Rectal smooth muscle tissue (tissue), 1 donor: Measurements from ENCODE around the gene TMOD1.
A peak's percentile ranks its signal among the peaks of the same experiment; 100 is the strongest.

Experiments used
- H3K27ac ChIP-seq: one replicate; pipeline ENCODE4 v1.7.0; 2013; ENCODE audit warnings: low read depth, low read length, inconsistent platforms
- H3K27me3 ChIP-seq: one replicate; pipeline ENCODE4 v1.7.0; 2013; ENCODE audit warnings: low read length; ENCODE audit not compliant: control insufficient read depth, insufficient read depth
- H3K36me3 ChIP-seq: one replicate; pipeline ENCODE4 v1.7.0; 2013; ENCODE audit warnings: low read length; ENCODE audit not compliant: control insufficient read depth, insufficient read depth
- H3K4me1 ChIP-seq: one replicate; pipeline ENCODE4 v1.7.0; 2013; ENCODE audit warnings: low read length; ENCODE audit not compliant: control insufficient read depth, insufficient read depth
- H3K4me3 ChIP-seq: one replicate; pipeline ENCODE4 v1.7.0; 2013; ENCODE audit warnings: low read length
- H3K9ac ChIP-seq: one replicate; pipeline ENCODE4 v1.7.0; 2013; ENCODE audit warnings: low read length

Gene TMOD1

GRCh38 chr9:97526895-97527575 is 25.6 kb downstream of the TMOD1 start:
- no peaks in the 10 kb centered on the region for H3K27me3 ChIP-seq

GRCh38 chr9:97527626-97528528 is 26.4 kb downstream of the TMOD1 start:
- no peaks in the 10 kb centered on the region for H3K27me3 ChIP-seq
- no peak overlapping the region for H3K4me3 ChIP-seq
- no peaks in the 10 kb centered on the region for H3K36me3 ChIP-seq
- H3K9ac ChIP-seq = no peak overlapping the region
- H3K4me1 ChIP-seq = peaks cover 35% of the 10 kb centered on the region
- peak overlapping the region; percentile 71 for H3K27ac ChIP-seq

More at GRCh38 chr9:97526895-97527575, 25.6 kb downstream of the TMOD1 start:
- Histone ChIP-seq H3K4me1 (peaks cover 27% of the 10 kb centered on the region), H3K9ac (no peak overlapping the region), H3K27ac (no peak overlapping the region), H3K36me3 (no peaks in the 10 kb centered on the region), H3K4me3 (no peak overlapping the region)

GRCh38 chr9:97528529-97529230 is 27.2 kb downstream of the TMOD1 start:
- H3K27ac ChIP-seq = peak overlapping the region; percentile 71
- H3K4me1 ChIP-seq = peaks cover 35% of the 10 kb centered on the region
- H3K36me3 ChIP-seq = no peaks in the 10 kb centered on the region
- H3K27me3 ChIP-seq = no peaks in the 10 kb centered on the region
- H3K4me3 ChIP-seq = no peak overlapping the region
- H3K9ac ChIP-seq = no peak overlapping the region

- H3K27me3 ChIP-seq = no peaks in the 10 kb centered on the region
- H3K36me3 ChIP-seq = no peaks in the 10 kb centered on the region
- peaks cover 35% of the 10 kb centered on the region for H3K4me1 ChIP-seq
- H3K9ac ChIP-seq = no peak overlapping the region
- no peak overlapping the region for H3K4me3 ChIP-seq
- peak overlapping the region; percentile 71 for H3K27ac ChIP-seq
Measured at GRCh38 chr9:97529363-97530076, 28.1 kb downstream of the TMOD1 start.

- H3K4me3 ChIP-seq = no peak overlapping the region
Measured at GRCh38 chr9:97531888-97532376, 30.5 kb downstream of the TMOD1 start.

GRCh38 chr9:97534185-97534584 is 32.7 kb downstream of the TMOD1 start:
- Histone ChIP-seq H3K4me3 (no peak overlapping the region), H3K27me3 (no peaks in the 10 kb centered on the region), H3K9ac (no peak overlapping the region), H3K27ac (no peak overlapping the region), H3K4me1 (peaks cover 26% of the 10 kb centered on the region), H3K36me3 (no peaks in the 10 kb centered on the region)

More at GRCh38 chr9:97531888-97532376, 30.5 kb downstream of the TMOD1 start:
- Histone ChIP-seq H3K27me3 (no peaks in the 10 kb centered on the region), H3K4me1 (peaks cover 35% of the 10 kb centered on the region), H3K27ac (peak overlapping the region; percentile 78), H3K36me3 (no peaks in the 10 kb centered on the region), H3K9ac (no peak overlapping the region)

GRCh38 chr9:97534961-97535594 is 33.6 kb downstream of the TMOD1 start:
- H3K27me3 ChIP-seq = no peaks in the 10 kb centered on the region
- peaks cover 20% of the 10 kb centered on the region for H3K4me1 ChIP-seq
- no peaks in the 10 kb centered on the region for H3K36me3 ChIP-seq
- no peak overlapping the region for H3K9ac ChIP-seq
- H3K27ac ChIP-seq = no peak overlapping the region
- no peak overlapping the region for H3K4me3 ChIP-seq

- no peak overlapping the region for H3K27ac ChIP-seq
- H3K4me3 ChIP-seq = no peak overlapping the region
- peaks cover 20% of the 10 kb centered on the region for H3K4me1 ChIP-seq
- H3K36me3 ChIP-seq = no peaks in the 10 kb centered on the region
- no peak overlapping the region for H3K9ac ChIP-seq
- H3K27me3 ChIP-seq = no peaks in the 10 kb centered on the region
Measured at GRCh38 chr9:97535771-97536170, 34.3 kb downstream of the TMOD1 start.

GRCh38 chr9:97536480-97536879 is 35.0 kb downstream of the TMOD1 start:
- no peaks in the 10 kb centered on the region for H3K27me3 ChIP-seq
- peaks cover 14% of the 10 kb centered on the region for H3K4me1 ChIP-seq
- H3K9ac ChIP-seq = no peak overlapping the region
- H3K36me3 ChIP-seq = no peaks in the 10 kb centered on the region
- H3K27ac ChIP-seq = no peak overlapping the region
- no peak overlapping the region for H3K4me3 ChIP-seq

GRCh38 chr9:97543561-97543960 is 42.1 kb downstream of the TMOD1 start:
- Histone ChIP-seq H3K4me3 (no peak overlapping the region), H3K36me3 (no peaks in the 10 kb centered on the region), H3K9ac (no peak overlapping the region)

GRCh38 chr9:97545486-97545885 is 44.0 kb downstream of the TMOD1 start:
- H3K36me3 ChIP-seq = no peaks in the 10 kb centered on the region
- H3K4me3 ChIP-seq = no peak overlapping the region
- H3K9ac ChIP-seq = no peak overlapping the region
- H3K27me3 ChIP-seq = no peaks in the 10 kb centered on the region
- peaks cover 10% of the 10 kb centered on the region for H3K4me1 ChIP-seq
- no peak overlapping the region for H3K27ac ChIP-seq

More at GRCh38 chr9:97543561-97543960, 42.1 kb downstream of the TMOD1 start:
- Histone ChIP-seq H3K27ac (no peak overlapping the region), H3K4me1 (peaks cover 10% of the 10 kb centered on the region), H3K27me3 (no peaks in the 10 kb centered on the region)
